ENCODE measurements around the gene RFK.

Gene RFK

DNA sequence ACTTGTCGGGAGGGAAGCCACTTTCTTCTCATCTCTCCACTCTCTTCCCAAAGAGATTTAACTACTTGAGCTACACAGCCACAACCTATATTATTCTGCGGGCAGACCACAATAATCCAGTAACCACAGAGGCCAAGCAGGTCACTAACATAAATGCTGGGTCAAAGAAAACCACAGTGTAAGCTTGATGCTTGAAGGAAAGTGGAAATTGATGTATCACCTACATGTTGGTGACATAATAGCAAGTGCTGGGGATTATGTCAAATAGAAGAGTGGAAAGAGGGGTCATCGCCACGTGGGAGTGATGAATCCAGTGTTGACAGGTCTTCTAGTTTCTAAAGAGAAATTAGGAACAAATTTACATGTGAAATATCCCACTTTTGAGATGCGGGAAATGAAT, 40.9 kb downstream of the RFK start:
- Histone ChIP-seq H3K4me1 (ENCODE audit: insufficient read depth, low read length, poor library complexity, severe bottlenecking) (no peaks in the 10 kb centered on the region), H3K79me2 (ENCODE audit: insufficient read depth, low read length) (no peaks in the 10 kb centered on the region), H3K4me2 (ENCODE audit: low read depth, low read length, poor library complexity, severe bottlenecking) (no peak overlapping the region), H3K9me2 (replicated peaks; ENCODE audit: low read depth, low read length) (no peaks in the 10 kb centered on the region), H3F3A (ENCODE audit: low read depth) (no peaks in the 10 kb centered on the region), H3K4me3 (ENCODE audit: low read length, poor library complexity, severe bottlenecking) (no peak overlapping the region), H3K9ac (ENCODE audit: low read depth, low read length, poor library complexity, severe bottlenecking) (no peak overlapping the region), H4K20me1 (ENCODE audit: insufficient read depth, low read length, poor library complexity, severe bottlenecking) (no peaks in the 10 kb centered on the region), H3K9me3 (ENCODE audit: insufficient read depth, low read depth, low read length) (no peaks in the 10 kb centered on the region), H2AFZ (ENCODE audit: low read length) (no peak overlapping the region), H3K27me3 (ENCODE audit: insufficient read depth, low read length, poor library complexity, severe bottlenecking) (no peaks in the 10 kb centered on the region), H3K36me3 (ENCODE audit: insufficient read depth, low read length) (no peaks in the 10 kb centered on the region)
- TF ChIP-seq EZH2phosphoT487 (IDR thresholded peaks at IDR 0.05; ENCODE audit: borderline replicate concordance) = no peak
- TF ChIP-seq, protein P1, sequence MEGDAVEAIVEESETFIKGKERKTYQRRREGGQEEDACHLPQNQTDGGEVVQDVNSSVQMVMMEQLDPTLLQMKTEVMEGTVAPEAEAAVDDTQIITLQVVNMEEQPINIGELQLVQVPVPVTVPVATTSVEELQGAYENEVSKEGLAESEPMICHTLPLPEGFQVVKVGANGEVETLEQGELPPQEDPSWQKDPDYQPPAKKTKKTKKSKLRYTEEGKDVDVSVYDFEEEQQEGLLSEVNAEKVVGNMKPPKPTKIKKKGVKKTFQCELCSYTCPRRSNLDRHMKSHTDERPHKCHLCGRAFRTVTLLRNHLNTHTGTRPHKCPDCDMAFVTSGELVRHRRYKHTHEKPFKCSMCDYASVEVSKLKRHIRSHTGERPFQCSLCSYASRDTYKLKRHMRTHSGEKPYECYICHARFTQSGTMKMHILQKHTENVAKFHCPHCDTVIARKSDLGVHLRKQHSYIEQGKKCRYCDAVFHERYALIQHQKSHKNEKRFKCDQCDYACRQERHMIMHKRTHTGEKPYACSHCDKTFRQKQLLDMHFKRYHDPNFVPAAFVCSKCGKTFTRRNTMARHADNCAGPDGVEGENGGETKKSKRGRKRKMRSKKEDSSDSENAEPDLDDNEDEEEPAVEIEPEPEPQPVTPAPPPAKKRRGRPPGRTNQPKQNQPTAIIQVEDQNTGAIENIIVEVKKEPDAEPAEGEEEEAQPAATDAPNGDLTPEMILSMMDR (conservative IDR thresholded peaks at IDR 0.05; ENCODE audit: low read length) = no peak

DNA sequence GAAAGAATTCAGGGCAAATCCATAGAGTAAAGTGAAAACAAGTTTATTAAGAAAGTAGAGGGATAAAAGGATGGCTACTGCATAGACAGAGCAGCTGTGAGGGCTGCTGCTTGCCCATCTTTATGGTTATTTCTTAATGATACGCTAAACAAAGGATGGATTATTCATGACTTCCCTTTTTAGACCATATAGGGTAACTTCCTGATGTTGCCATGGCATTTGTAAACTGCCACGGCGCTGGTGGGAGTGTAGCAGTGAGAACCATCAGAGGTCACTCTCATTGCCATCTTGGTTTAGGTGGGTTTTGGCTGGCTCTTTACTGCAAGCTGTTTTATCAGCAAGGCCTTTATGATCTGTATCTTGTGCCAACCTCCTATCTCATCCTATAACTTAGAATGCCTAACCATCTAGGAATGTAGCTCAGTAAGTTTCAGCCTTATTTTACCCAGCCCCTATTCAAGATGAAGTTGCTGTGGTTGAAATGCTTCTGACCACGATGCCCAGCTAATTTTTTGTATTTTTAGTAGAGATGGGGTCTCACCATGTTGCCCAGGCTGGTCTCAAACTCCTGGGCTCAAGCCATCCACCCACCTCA, 42.1 kb downstream of the RFK start:
- Histone ChIP-seq H3K79me2 (ENCODE audit: insufficient read depth, low read length) (no peaks in the 10 kb centered on the region), H3K36me3 (ENCODE audit: insufficient read depth, low read length) (no peaks in the 10 kb centered on the region), H3K9me3 (ENCODE audit: insufficient read depth, low read depth, low read length) (no peaks in the 10 kb centered on the region), H3K9me2 (replicated peaks; ENCODE audit: low read depth, low read length) (no peaks in the 10 kb centered on the region), H3K27me3 (ENCODE audit: insufficient read depth, low read length, poor library complexity, severe bottlenecking) (no peaks in the 10 kb centered on the region), H3F3A (ENCODE audit: low read depth) (no peaks in the 10 kb centered on the region), H4K20me1 (ENCODE audit: insufficient read depth, low read length, poor library complexity, severe bottlenecking) (no peaks in the 10 kb centered on the region), H3K4me2 (ENCODE audit: low read depth, low read length, poor library complexity, severe bottlenecking) (no peak overlapping the region), H2AFZ (ENCODE audit: low read length) (no peak overlapping the region), H3K9ac (ENCODE audit: low read depth, low read length, poor library complexity, severe bottlenecking) (no peak overlapping the region), H3K4me3 (ENCODE audit: low read length, poor library complexity, severe bottlenecking) (no peak overlapping the region), H3K4me1 (ENCODE audit: insufficient read depth, low read length, poor library complexity, severe bottlenecking) (no peaks in the 10 kb centered on the region)
- no peak for TF ChIP-seq EZH2phosphoT487 (IDR thresholded peaks at IDR 0.05; ENCODE audit: borderline replicate concordance)
- TF ChIP-seq, protein P1 (conservative IDR thresholded peaks at IDR 0.05; ENCODE audit: low read length) = no peak

DNA sequence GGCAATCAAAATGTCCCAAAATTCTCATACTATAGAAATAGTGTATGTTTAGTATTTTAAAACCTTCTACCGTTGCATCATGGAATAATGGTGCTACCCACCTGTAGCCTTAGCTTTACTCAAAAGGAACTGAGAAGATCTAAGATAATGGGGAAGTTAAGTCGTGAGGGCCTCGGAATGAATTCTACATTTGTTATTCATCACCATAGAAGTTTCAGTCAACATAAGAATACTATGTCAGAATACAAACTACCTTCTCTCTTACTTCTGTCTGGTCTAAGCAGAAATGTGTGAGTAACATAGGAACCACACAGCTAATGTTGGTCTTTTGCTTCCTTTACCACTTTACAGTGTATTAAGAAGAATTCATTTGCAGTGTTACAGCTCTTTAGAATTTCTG, 43.2 kb downstream of the RFK start:
- Histone ChIP-seq H3K79me2 (ENCODE audit: insufficient read depth, low read length) (no peaks in the 10 kb centered on the region), H3K4me2 (ENCODE audit: low read depth, low read length, poor library complexity, severe bottlenecking) (no peak overlapping the region), H3K27me3 (ENCODE audit: insufficient read depth, low read length, poor library complexity, severe bottlenecking) (no peaks in the 10 kb centered on the region), H3K4me3 (ENCODE audit: low read length, poor library complexity, severe bottlenecking) (no peak overlapping the region), H3K9me2 (replicated peaks; ENCODE audit: low read depth, low read length) (no peaks in the 10 kb centered on the region), H3K4me1 (ENCODE audit: insufficient read depth, low read length, poor library complexity, severe bottlenecking) (no peaks in the 10 kb centered on the region), H3K9me3 (ENCODE audit: insufficient read depth, low read depth, low read length) (no peaks in the 10 kb centered on the region), H3F3A (ENCODE audit: low read depth) (no peaks in the 10 kb centered on the region), H3K36me3 (ENCODE audit: insufficient read depth, low read length) (no peaks in the 10 kb centered on the region), H3K9ac (ENCODE audit: low read depth, low read length, poor library complexity, severe bottlenecking) (no peak overlapping the region), H4K20me1 (ENCODE audit: insufficient read depth, low read length, poor library complexity, severe bottlenecking) (no peaks in the 10 kb centered on the region), H2AFZ (ENCODE audit: low read length) (no peak overlapping the region)
- TF ChIP-seq, protein P1 (conservative IDR thresholded peaks at IDR 0.05; ENCODE audit: low read length) = no peak
- no peak for TF ChIP-seq EZH2phosphoT487 (IDR thresholded peaks at IDR 0.05; ENCODE audit: borderline replicate concordance)
